ENCODE data around the gene PRR20D. TPM values are rescaled to one million over a fixed set of nuclear protein-coding genes. Genes with fewer than 3 reads are reported as not detected.
A peak's percentile ranks its signal among the peaks of the same experiment; 100 is the strongest.

The PRR20D gene
- total and polyA plus RNA-seq, 2 of the 13 experiments (the other 11 are each of a cell fraction or from before 2014, with no cell fraction given) = not detected

GRCh38 chr13:57137585-57137984 lies 22.8 kb upstream of the PRR20D start:
- H3K36me3 ChIP-seq (replicated peaks in 1 of 2; ENCODE audit: control insufficient read depth in 1 of 2, insufficient read depth in 2 of 2, low read length in 2 of 2) = no peaks in the 10 kb centered on the region
- H4K20me1 ChIP-seq (ENCODE audit: insufficient read depth, low read length) = no peaks in the 10 kb centered on the region
- DNase-seq (ENCODE audit: low spot score) (peak; percentile 21), FAIRE-seq (no peak), ATAC-seq (peak; percentile 80)
- H3K4me1 ChIP-seq (ENCODE audit: insufficient read depth, low read length) = no peaks in the 10 kb centered on the region
- TF ChIP-seq ATF4 (CRISPR knock-in tag; IDR thresholded peaks at IDR 0.05) = no peak
- 0 out of 2 replicates have a peak, but pooled peaks have one; percentile 4 for TF ChIP-seq HNF4A (CRISPR knock-in tag; IDR thresholded peaks at IDR 0.05)
- TF ChIP-seq NCOR1 (IDR thresholded peaks at IDR 0.05; ENCODE audit: borderline replicate concordance, low read length) = no peak
- 0 out of 2 replicates have a peak, but pooled peaks have one; percentile 22 for TF ChIP-seq PAXIP1 (CRISPR knock-in tag; conservative IDR thresholded peaks at IDR 0.05)
- TF ChIP-seq ARID5B (CRISPR knock-in tag; IDR thresholded peaks at IDR 0.05) = no peak
- no peak for TF ChIP-seq U2AF2 (IDR thresholded peaks at IDR 0.05; ENCODE audit: low read depth, low read length)
- in situ Hi-C loops (cut with HindIII; ENCODE audit: extremely low pct_ligation_motif_present, low pct_unique_long_range_greater_than_20kb) (no loop called here), intact Hi-C loops (cut with micrococcal nuclease; ENCODE audit: unreplicated experiment) (no loop called here)
- H2AFZ ChIP-seq (ENCODE audit: low read length) = no peak overlapping the region
- no peaks in the 10 kb centered on the region; a peak in 1 of 5 replicates for H3K27me3 ChIP-seq (ENCODE audit: control insufficient read depth in 1 of 2, insufficient read depth in 2 of 2, low read length in 2 of 2)
- ChIA-PET CTCF (ENCODE audit: low intra/inter-chr PET ratio, low total read pairs) (no interaction called here), POLR2A (no interaction called here)
- H3K27ac ChIP-seq (ENCODE audit: extremely low read length, insufficient read depth, low read length) = peak overlapping the region; percentile 17
- H3K9ac ChIP-seq (ENCODE audit: insufficient read depth, low read depth, low read length) = no peak overlapping the region
- peaks cover 42% of the 10 kb centered on the region for H3K9me3 ChIP-seq (ENCODE audit: low read length)
- H3K4me3 ChIP-seq (replicated peaks in 1 of 3; ENCODE audit: insufficient read depth in 1 of 3, low read depth in 2 of 3, low read length in 3 of 3) = peak overlapping the region in 1 of 3 experiments; percentile 16; a peak in 1 of 6 replicates
- no TSS peak for BruUV-seq (replicated peaks)
- WGBS (ENCODE audit: low lambda C conversion rate) = under 1% methylated on average over 4 of the region's 4 CpGs
- H3K4me2 ChIP-seq (ENCODE audit: low read depth, low read length) = peak overlapping the region; percentile 24; the same call in 1 of the 2 replicates
- no peaks in the 10 kb centered on the region for H3K79me2 ChIP-seq (ENCODE audit: insufficient read depth, low read length)

Measured in HepG2 (cell line).